ENCODE results near the gene RMND5A. TPM values are rescaled to one million over a fixed set of nuclear protein-coding genes. Genes with fewer than 3 reads are reported as not detected.

RMND5A gene
- polyA plus RNA-seq, 1 of the 3 experiments (the other 2 are of a cell fraction) = 4.3 TPM

- WGBS (ENCODE audit: low lambda C conversion rate) = 52% methylated on average over 14 of the region's 16 CpGs
- DNase-seq = no peak
- no peak overlapping the region for H2AFZ ChIP-seq (ENCODE audit: low read depth)
- H3K79me2 ChIP-seq (ENCODE audit: insufficient read depth) = no peaks in the 10 kb centered on the region
- H3K9me3 ChIP-seq = no peaks in the 10 kb centered on the region
- POLR2A ChIA-PET = no interaction called here
- TF ChIP-seq FOSL2 (IDR thresholded peaks at IDR 0.05; ENCODE audit: borderline replicate concordance, low read depth) = no peak
- no peak for TF ChIP-seq TEAD4 (IDR thresholded peaks at IDR 0.05; ENCODE audit: borderline replicate concordance, insufficient read depth)
- TF ChIP-seq RCOR1 (IDR thresholded peaks at IDR 0.05; ENCODE audit: low read length) = no peak
- TF ChIP-seq REST (IDR thresholded peaks at IDR 0.05; ENCODE audit: low read depth, low read length) = no peak
- no peak for TF ChIP-seq TCF12 (IDR thresholded peaks at IDR 0.05)
- TF ChIP-seq GATA2 (CRISPR knock-in tag; IDR thresholded peaks at IDR 0.05) = no peak
- TF ChIP-seq FOXJ3 (CRISPR knock-in tag; IDR thresholded peaks at IDR 0.05) = no peak
- no peak for TF ChIP-seq SMC3 (IDR thresholded peaks at IDR 0.05; ENCODE audit: low read depth, low read length)
- TF ChIP-seq RFX5 (IDR thresholded peaks at IDR 0.05; ENCODE audit: low read length) = no peak
- no peaks in the 10 kb centered on the region for H3K9me2 ChIP-seq
- no peak overlapping the region for H3K4me3 ChIP-seq (ENCODE audit: low read depth in 2 of 2, low read length in 1 of 2)
- H3K4me2 ChIP-seq = no peak overlapping the region
- no peak overlapping the region for H3K9ac ChIP-seq
- H4K20me1 ChIP-seq (ENCODE audit: insufficient read depth) = no peaks in the 10 kb centered on the region
- peaks cover 20% of the 10 kb centered on the region; the same call in 1 of the 2 replicates for H3K27me3 ChIP-seq (ENCODE audit: insufficient read depth)
- CTCF ChIA-PET = no interaction called here
- no peaks in the 10 kb centered on the region for H3F3A ChIP-seq (replicated peaks; ENCODE audit: insufficient read depth)
- no peak overlapping the region for H3K27ac ChIP-seq (ENCODE audit: low read depth in 2 of 2, low read length in 1 of 2)
- no peaks in the 10 kb centered on the region for H3K4me1 ChIP-seq (ENCODE audit: control insufficient read depth in 1 of 2, insufficient read depth in 2 of 2, low read depth in 1 of 2, low read length in 1 of 2)
- H3K36me3 ChIP-seq (replicated peaks in 1 of 2; ENCODE audit: control insufficient read depth in 1 of 2, insufficient read depth in 2 of 2, low read length in 1 of 2) = no peaks in the 10 kb centered on the region
Observed at GRCh38 chr2:86825693-86826381, 105.7 kb downstream of the RMND5A start.

GRCh38 chr2:86826951-86827350 lies 106.9 kb downstream of the RMND5A start:
- Histone ChIP-seq H3K4me1 (ENCODE audit: control insufficient read depth in 1 of 2, insufficient read depth in 2 of 2, low read depth in 1 of 2, low read length in 1 of 2) (no peaks in the 10 kb centered on the region), H3F3A (replicated peaks; ENCODE audit: insufficient read depth) (no peaks in the 10 kb centered on the region), H3K4me3 (ENCODE audit: low read depth in 2 of 2, low read length in 1 of 2) (no peak overlapping the region), H3K36me3 (replicated peaks in 1 of 2; ENCODE audit: control insufficient read depth in 1 of 2, insufficient read depth in 2 of 2, low read length in 1 of 2) (no peaks in the 10 kb centered on the region), H4K20me1 (ENCODE audit: insufficient read depth) (no peaks in the 10 kb centered on the region), H3K9me3 (no peaks in the 10 kb centered on the region), H3K27me3 (ENCODE audit: insufficient read depth) (peaks cover 20% of the 10 kb centered on the region; the same call in 1 of the 2 replicates), H2AFZ (ENCODE audit: low read depth) (no peak overlapping the region), H3K27ac (ENCODE audit: low read depth in 2 of 2, low read length in 1 of 2) (no peak overlapping the region), H3K4me2 (no peak overlapping the region), H3K9ac (no peak overlapping the region), H3K79me2 (ENCODE audit: insufficient read depth) (no peaks in the 10 kb centered on the region), H3K9me2 (no peaks in the 10 kb centered on the region)
- no peak for TF ChIP-seq IRF3 (IDR thresholded peaks at IDR 0.05; ENCODE audit: low read depth, low read length)
- TF ChIP-seq GATA2 (CRISPR knock-in tag; IDR thresholded peaks at IDR 0.05) = no peak
- DNase-seq = no peak
- POLR2A ChIA-PET = no interaction called here
- CTCF ChIA-PET = no interaction called here
- WGBS (ENCODE audit: low lambda C conversion rate) = 76% methylated on average over 4 of the region's 4 CpGs

Other genes starting within 250 kb of the RMND5A start
- gene CHMP3, start 156.8 kb upstream of the RMND5A start, polyA plus RNA-seq (2012; rRNA removed) = 75.3 and 85.5 TPM in 2 replicates
- 7.0 and 8.8 TPM in 2 replicates for gene RNF103, start 96.4 kb upstream of the RMND5A start, polyA plus RNA-seq (2012; rRNA removed)
- 0.05 and 0.08 TPM in 2 replicates for gene CD8A, start 70.6 kb downstream of the RMND5A start, polyA plus RNA-seq (2012; rRNA removed)
- not detected in 2 replicates for gene CD8B, start 141.6 kb downstream of the RMND5A start, polyA plus RNA-seq (2012; rRNA removed)
- 0.97 and 1.6 TPM in 2 replicates for gene RGPD1, start 221.8 kb downstream of the RMND5A start, polyA plus RNA-seq (2012; rRNA removed)